OCI-LY7 (cell line): ENCODE measurements around the gene PKHD1. TPM values are rescaled to one million over a fixed set of nuclear protein-coding genes. Genes with fewer than 3 reads are reported as not detected.

Experiments
- BruUV-seq: library from RNA; stranded (reverse); fragments of 400-500 nt; replicated peaks from 2 replicates; lab custom pipeline; 2021; lab: Mats Ljungman, UMichigan
- CTCF ChIA-PET: fragments of 300-600 bp; sonication (Branson Sonifier 250); formaldehyde crosslinking; loops from one replicate; lab custom pipeline; 2022; ENCODE audit warnings: antibody characterized with exemption; ENCODE audit not compliant: unreplicated experiment; lab: Charles Lee
- POLR2A ChIA-PET: fragments of 300-600 bp; sonication (Branson Sonifier 250); formaldehyde crosslinking; loops from one replicate; lab custom pipeline; 2022; ENCODE audit warnings: antibody characterized with exemption; lab: Charles Lee
- DNase-seq: peaks from one replicate; pipeline ENCODE4 v3.0.0-alpha.2; 2015; ENCODE audit warnings: low spot score
- H2AFZ ChIP-seq: fragments of 200-600 bp; sonication (generic), shearing (Covaris generic); 2 replicates; pipeline ENCODE4 v1.6.1; 2014; ENCODE audit warnings: mild to moderate bottlenecking, antibody characterized with exemption, low read length, moderate library complexity
- H3K27ac ChIP-seq: fragments of 200-600 bp; sonication (generic); 2 replicates; pipeline ENCODE4 v1.5.1; 2014; ENCODE audit warnings: mixed run types, low read depth, mild to moderate bottlenecking, moderate library complexity, low read length, inconsistent platforms; ENCODE audit not compliant: poor library complexity, severe bottlenecking
- H3K36me3 ChIP-seq: fragments of 200-600 bp; sonication (generic); 2 replicates; pipeline ENCODE4 v1.6.1; 2014; ENCODE audit warnings: mild to moderate bottlenecking, antibody characterized with exemption, low read length, moderate library complexity, mixed read lengths; ENCODE audit not compliant: insufficient read depth
- H3K4me1 ChIP-seq: fragments of 200-600 bp; sonication (generic); 2 replicates; pipeline ENCODE4 v1.5.1; 2014; ENCODE audit warnings: mild to moderate bottlenecking, low read length; ENCODE audit not compliant: insufficient read depth, poor library complexity, severe bottlenecking
- H3K4me2 ChIP-seq: fragments of 200-600 bp; sonication (generic); 2 replicates; pipeline ENCODE4 v1.6.1; 2014; ENCODE audit warnings: mild to moderate bottlenecking, low read length
- H3K4me3 ChIP-seq: fragments of 200-600 bp; sonication (generic); 2 replicates; pipeline ENCODE4 v1.5.1; 2014; ENCODE audit warnings: mild to moderate bottlenecking, low read depth, low read length; ENCODE audit not compliant: poor library complexity, severe bottlenecking
- H3K79me2 ChIP-seq: fragments of 200-600 bp; sonication (generic); 2 replicates; pipeline ENCODE4 v1.6.1; 2016; ENCODE audit warnings: low read depth, mild to moderate bottlenecking, low read length, moderate library complexity, mixed read lengths; ENCODE audit not compliant: insufficient read depth
- H3K9me2 ChIP-seq: fragments of 200-600 bp; sonication (generic); 2 replicates; pipeline ENCODE4 v1.6.1; 2016; ENCODE audit warnings: mild to moderate bottlenecking, low read length, mixed read lengths; ENCODE audit not compliant: insufficient read depth
- H3K9me3 ChIP-seq: fragments of 200-600 bp; sonication (generic); 2 replicates; pipeline ENCODE4 v1.6.1; 2014; ENCODE audit warnings: mild to moderate bottlenecking, mixed run types, low read length, mixed read lengths
- H4K20me1 ChIP-seq: fragments of 200-600 bp; sonication (generic); 2 replicates; pipeline ENCODE4 v1.6.1; 2014; ENCODE audit warnings: mild to moderate bottlenecking, antibody characterized with exemption, low read length, moderate library complexity, mixed read lengths; ENCODE audit not compliant: insufficient read depth
- EZH2phosphoT487 ChIP-seq: fragments of 200-600 bp; sonication (generic); IDR thresholded peaks from 2 replicates; pipeline ENCODE4 v1.6.1; 2018; ENCODE audit warnings: low read depth, borderline replicate concordance, mild to moderate bottlenecking, mixed run types, antibody characterized with exemption, low read length, moderate library complexity, mixed read lengths
- intact Hi-C: fragments of 100-400 bp; cut with micrococcal nuclease; formaldehyde crosslinking; loops from one replicate; pipeline ENCODE4 v1.10.0; 2022; ENCODE audit not compliant: unreplicated experiment
- total RNA-seq, 2 experiments: library from RNA; depleted of rRNA in 1 of 2; stranded (reverse); fragments of >200 nt in 1 of 2; shearing (Covaris generic) in 1 of 2; gene quantifications; 2 replicates each; pipeline ENCODE4 v1.2.3, GENCODE V29; 2014 to 2022
- TF ChIP-seq, protein P1 (sequence below): fragments of 200-600 bp; sonication (generic); conservative IDR thresholded peaks from 2 replicates; pipeline ENCODE4 v1.5.1; 2014; ENCODE audit warnings: mild to moderate bottlenecking, antibody characterized with exemption, low read length, moderate library complexity, mixed read lengths

The PKHD1 gene
- total RNA-seq, 2 experiments from 2014 or later, result not detected

DNA sequence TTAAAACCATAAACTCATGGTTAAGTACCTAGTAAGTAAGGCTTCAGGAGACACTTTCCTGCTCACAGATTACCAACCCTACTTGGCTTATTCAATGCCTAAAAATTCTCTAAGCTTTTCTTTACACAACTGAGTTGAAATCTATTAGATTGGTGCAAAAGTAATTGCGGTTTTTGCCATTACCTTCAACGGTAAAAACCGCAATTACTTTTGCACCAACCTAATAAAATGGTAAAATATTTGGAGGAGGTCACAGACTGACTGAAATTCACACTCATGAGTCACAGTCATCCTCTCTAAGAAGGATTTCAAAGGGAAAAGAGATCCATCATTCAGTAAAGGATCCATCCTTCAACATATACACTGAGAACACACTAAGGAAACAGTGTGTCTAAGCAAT is 25.9 kb downstream of the PKHD1 start:
- H2AFZ ChIP-seq, result no peak overlapping the region
- H3K4me2 ChIP-seq, result no peak overlapping the region
- intact Hi-C loops, result loop anchor here (5.0 to 10.0 kb wide), 2 partner anchors 201 to 333 kb away; no protein-coding TSS in a partner anchor
- no peak for DNase-seq
- TF ChIP-seq, protein P1, sequence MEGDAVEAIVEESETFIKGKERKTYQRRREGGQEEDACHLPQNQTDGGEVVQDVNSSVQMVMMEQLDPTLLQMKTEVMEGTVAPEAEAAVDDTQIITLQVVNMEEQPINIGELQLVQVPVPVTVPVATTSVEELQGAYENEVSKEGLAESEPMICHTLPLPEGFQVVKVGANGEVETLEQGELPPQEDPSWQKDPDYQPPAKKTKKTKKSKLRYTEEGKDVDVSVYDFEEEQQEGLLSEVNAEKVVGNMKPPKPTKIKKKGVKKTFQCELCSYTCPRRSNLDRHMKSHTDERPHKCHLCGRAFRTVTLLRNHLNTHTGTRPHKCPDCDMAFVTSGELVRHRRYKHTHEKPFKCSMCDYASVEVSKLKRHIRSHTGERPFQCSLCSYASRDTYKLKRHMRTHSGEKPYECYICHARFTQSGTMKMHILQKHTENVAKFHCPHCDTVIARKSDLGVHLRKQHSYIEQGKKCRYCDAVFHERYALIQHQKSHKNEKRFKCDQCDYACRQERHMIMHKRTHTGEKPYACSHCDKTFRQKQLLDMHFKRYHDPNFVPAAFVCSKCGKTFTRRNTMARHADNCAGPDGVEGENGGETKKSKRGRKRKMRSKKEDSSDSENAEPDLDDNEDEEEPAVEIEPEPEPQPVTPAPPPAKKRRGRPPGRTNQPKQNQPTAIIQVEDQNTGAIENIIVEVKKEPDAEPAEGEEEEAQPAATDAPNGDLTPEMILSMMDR, result no peak
- no peak for TF ChIP-seq EZH2phosphoT487
- ChIA-PET CTCF (no interaction called here), POLR2A (interaction anchor here (0.8 to 0.9 kb wide), 2 partner anchors 12 to 82 kb away, joined by 3 to 6 read pairs; no protein-coding TSS in a partner anchor)
- BruUV-seq, result no TSS peak
- H3K4me1 ChIP-seq, result peaks cover 7% of the 10 kb centered on the region
- no peaks in the 10 kb centered on the region for H3K9me2 ChIP-seq
- H3K79me2 ChIP-seq, result no peaks in the 10 kb centered on the region
- no peak overlapping the region for H3K27ac ChIP-seq
- no peaks in the 10 kb centered on the region for H3K36me3 ChIP-seq
- no peak overlapping the region for H3K4me3 ChIP-seq
- no peaks in the 10 kb centered on the region for H3K9me3 ChIP-seq
- no peaks in the 10 kb centered on the region for H4K20me1 ChIP-seq

DNA sequence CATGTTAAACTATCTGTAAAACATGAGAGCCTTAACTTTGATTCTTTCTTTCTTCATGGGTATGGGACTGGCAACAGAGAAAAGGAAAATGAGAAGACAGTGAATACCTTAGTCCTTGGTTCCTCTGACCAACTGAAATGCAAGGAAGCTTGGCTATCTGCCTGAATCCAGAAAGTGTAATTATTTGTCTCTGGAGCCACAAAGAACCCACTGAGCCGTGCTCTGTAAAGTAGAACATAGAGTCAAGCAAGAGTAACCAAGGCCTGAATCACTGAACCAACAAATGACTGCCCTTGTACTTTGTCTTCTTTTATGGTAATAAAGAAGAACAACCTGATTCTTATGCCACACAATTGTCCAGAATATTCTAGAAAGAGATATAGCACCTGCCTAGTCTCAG is 27.6 kb downstream of the PKHD1 start:
- CTCF ChIA-PET, result interaction anchor here (1.5 kb wide), 1 partner anchor 10 kb away, joined by 4 read pairs; no protein-coding TSS in a partner anchor
- no TSS peak for BruUV-seq
- no peak overlapping the region for H3K4me3 ChIP-seq
- no peaks in the 10 kb centered on the region for H3K9me3 ChIP-seq
- no peak for DNase-seq
- H4K20me1 ChIP-seq, result no peaks in the 10 kb centered on the region
- intact Hi-C loops, result loop anchor here (5.0 to 10.0 kb wide), 2 partner anchors 202 to 335 kb away; no protein-coding TSS in a partner anchor
- H3K79me2 ChIP-seq, result no peaks in the 10 kb centered on the region
- H2AFZ ChIP-seq, result no peak overlapping the region
- peaks cover 7% of the 10 kb centered on the region for H3K4me1 ChIP-seq
- no peaks in the 10 kb centered on the region for H3K36me3 ChIP-seq
- no peak overlapping the region for H3K27ac ChIP-seq
- TF ChIP-seq, protein P1, result no peak
- no peak for TF ChIP-seq EZH2phosphoT487
- no peak overlapping the region for H3K4me2 ChIP-seq
- POLR2A ChIA-PET, result no interaction called here
- no peaks in the 10 kb centered on the region for H3K9me2 ChIP-seq

DNA sequence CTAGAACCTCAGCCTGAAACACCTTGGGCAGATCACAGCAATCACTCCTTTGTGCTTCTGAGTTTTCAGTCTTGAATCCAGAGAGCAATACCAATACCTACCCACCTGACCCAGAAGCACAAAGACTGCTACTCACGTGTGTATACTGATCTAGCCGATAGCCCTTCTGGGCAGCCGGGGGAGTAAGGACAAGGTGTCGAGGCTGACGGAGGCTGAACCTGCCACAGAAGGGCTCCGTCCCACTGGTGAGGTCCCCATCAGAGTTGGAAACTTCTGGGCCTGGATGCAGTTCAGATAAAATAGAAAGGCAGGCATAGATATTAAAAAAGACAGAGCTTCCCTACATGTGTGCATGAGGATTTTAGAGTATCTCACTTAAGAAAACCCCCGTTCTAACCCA is 32.0 kb downstream of the PKHD1 start:
- ChIA-PET POLR2A (no interaction called here), CTCF (no interaction called here)
- Histone ChIP-seq H3K4me3 (no peak overlapping the region), H4K20me1 (no peaks in the 10 kb centered on the region), H3K4me1 (no peaks in the 10 kb centered on the region), H3K27ac (no peak overlapping the region), H2AFZ (no peak overlapping the region), H3K4me2 (no peak overlapping the region), H3K36me3 (no peaks in the 10 kb centered on the region), H3K9me2 (no peaks in the 10 kb centered on the region), H3K79me2 (no peaks in the 10 kb centered on the region), H3K9me3 (no peaks in the 10 kb centered on the region)
- intact Hi-C loops, result no loop called here
- no peak for DNase-seq
- TF ChIP-seq, protein P1, result no peak
- TF ChIP-seq EZH2phosphoT487, result no peak
- no TSS peak for BruUV-seq
